Stimulated activated naive CD4-positive, alpha-beta T cell (primary cell): Measurements from ENCODE around the gene LRRC10B.
"Not testable (repeated sequence)": the region's sequence is repeated elsewhere in the genome, so short reads cannot be mapped to it uniquely, and the experiment has no call there.

ENCODE experiments used
- DNase-seq, 6 experiments: peaks; one replicate each; lab custom pipeline; 2025; lab: John Stamatoyannopoulos, UW

Gene LRRC10B

DNA sequence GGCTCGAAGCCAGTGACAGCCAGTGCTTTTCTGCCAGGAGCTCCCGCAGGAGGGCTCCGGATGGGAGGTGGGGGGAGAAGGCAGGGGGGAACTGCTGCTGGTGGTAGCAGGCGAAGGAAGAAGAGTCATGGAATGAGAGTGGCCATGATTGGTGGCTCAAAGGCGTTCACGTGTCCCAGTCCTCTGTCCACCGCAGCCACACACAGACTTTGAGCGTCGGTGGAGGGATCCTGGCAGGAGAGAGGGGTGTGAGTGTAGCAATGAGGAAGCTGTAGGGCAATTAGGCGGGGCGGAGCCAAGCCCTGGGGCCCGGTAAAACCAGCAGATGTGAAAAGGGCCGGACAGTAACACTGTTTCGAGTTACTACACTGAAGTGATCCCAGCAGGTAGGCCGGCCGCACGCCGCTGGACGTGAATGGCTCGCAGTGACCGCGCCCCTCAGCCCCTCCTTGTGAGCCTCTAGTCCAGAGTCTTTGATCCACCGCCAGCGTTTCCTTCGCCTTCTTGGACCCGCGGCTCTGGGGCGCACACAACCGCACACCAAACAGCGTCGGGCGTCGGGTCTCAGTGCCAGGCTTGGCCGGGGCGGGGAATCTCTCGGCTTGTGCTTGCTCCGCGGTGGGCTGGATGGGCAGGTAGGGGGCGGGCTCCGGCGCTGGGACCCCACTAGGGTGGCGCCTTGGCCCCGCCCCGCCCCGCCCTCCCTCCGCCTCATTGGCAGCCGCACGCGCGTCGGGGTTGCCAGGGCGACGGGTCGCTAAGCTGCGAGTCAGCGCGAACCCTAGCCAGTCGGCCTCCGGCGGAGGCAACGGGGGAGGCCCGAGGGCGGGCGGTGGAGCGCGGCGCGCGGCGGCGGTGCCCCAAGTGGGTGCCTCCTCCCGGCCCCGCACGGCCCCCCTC is at the start of gene LRRC10B:
LRRC10B (plus strand) TSS at position 788 of the 900 bp plus-strand sequence. CDS start 250 bp downstream, outside the sequence.
- no peak for DNase-seq

DNA sequence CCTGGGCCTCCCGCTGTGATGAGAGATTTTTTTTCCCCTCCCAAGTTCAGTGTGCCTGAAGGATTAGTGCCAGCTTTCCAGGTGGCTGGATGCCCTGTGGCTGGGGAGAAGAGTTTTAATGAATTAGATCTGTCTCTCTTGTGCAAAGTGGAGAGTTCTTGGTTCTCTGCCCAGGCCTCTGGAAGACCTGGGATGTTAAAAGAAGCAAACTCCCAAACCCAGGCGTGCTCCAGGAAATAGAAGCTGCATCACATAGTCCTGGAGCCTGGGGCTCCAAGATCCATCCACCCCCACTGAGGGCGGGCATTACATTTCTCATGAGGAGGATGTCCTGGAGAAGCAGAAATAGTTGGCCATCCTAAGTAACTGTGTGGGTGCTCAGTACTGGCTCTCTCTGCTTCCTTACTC is 48.1 kb upstream of the LRRC10B start:
- no peak for DNase-seq

DNA sequence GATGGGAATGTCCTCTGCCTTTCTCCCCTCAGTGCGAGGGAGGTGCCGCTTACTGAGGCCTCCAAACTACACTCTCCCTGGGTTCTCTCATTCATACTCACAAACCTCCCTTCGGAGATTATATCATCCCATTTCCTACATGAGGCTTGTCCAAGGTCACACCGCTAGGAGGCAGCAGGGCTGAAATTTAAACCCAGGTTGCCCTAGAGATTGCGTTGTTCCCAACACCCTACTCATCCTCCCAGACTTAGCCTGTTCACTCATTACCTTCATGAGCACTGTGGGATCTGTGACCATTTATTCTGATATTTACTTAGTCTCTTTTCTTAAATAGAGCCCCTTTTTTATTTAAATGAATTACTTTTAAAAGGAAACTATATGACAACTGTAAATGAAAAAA is 47.6 kb upstream of the LRRC10B start:
- DNase-seq, result no peak

DNA sequence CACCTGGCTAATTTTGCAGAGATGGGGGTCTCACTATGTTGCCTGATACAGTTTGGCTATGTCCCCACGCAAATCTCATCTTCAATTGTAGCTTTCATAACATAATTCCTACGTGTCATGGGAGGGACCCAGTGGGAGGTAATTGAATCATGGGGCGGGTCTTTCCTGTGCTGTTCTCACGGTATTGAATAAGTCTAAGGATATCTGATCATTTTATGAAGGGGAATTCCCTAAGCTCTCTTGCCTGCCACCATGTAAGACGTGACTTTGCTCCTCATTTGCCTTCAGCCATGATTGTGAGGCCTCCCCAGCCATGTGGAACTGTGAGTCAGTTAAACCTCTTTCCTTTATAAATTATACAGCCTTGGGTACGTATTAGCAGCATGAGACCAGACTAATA is 40.9 kb upstream of the LRRC10B start:
- not testable (repeated sequence) for DNase-seq

DNA sequence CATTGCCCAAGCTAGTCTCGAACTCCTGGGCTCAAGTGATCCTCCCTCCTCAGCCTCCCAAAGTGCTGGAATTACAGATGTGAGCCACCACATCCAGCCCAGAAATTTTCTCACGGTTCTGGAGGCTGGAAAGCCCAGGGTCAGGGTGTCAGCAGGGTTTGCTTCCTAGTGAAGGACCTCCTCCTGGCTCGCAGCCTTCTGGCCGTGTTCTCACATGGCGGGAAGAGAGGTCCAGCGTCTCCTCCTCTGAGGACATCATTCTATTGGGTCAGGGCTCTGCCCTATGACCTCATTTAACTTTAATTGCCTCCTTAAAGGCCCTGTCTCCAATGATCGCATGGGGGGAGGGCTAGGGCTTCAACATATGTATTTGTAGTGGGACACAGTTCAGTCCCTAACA is 40.5 kb upstream of the LRRC10B start:
- no peak for DNase-seq

DNA sequence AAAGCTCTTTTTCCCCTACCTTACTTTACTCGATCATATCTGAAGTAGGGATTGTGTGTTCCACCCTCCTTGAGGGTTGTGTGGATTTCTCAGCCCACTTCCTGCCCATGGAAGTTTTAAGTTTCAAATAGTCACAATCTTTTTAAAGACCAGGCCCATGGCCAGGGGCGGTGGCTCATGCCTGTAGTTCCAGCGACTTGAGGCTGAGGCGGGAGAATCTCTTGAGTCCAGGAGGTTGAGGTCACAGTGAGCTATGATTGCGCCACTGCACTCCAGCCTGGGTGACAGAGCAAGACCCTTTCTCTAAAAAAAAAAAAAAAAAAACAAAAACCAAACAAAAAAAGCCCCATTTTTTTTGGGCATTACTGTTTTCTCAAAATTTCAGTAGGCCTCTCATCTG is 36.3 kb upstream of the LRRC10B start:
- DNase-seq, result no peak

DNA sequence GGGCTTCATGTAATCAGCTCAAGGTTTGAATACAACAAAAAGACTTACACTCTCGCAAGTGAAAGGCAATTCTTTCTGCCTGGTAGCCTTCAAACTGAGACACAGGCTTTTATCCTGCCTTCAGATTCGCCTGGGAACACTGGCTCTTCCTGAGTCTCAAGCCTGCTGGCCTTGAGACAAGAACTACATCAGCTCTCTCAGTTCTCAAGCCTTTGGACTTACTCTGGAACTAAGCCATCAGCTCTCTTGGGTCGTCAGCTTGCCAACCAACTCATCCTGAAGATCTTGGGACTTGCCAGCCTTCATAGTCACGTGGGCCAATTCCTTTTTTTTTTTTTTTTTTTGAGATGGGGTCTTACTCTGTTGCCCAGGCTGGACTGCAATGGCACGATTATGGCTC is 35.7 kb upstream of the LRRC10B start:
- DNase-seq, result no peak

DNA sequence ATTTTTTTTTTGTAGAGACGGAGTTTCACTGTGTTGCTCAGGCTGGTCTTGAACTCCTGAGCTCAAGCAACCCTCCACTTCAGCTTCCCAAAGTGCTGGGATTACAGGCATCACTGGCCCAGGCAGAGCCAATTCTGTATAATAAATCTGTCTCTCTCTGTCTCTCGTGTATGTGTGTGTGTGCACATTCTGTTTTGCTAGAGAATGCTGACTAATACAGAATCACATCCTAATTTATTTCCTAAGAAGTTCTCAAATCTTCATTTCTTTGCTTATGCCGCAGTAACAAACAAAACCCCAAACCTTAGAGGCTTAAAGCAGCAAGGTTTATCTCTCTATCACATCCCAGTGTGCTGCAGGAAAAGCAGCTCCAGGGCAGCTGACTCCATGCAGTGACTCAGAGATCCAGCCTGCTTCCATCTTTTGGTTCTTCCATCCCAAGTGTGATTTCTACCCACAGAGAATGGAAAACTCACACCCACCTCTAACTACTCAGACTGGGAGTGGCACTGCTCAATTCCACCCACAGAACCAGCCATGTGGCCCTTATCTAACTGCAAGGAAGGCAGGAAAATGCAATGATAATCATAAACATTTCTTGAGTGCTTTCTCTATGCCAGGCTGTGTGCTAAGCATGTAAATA is 35.1 kb upstream of the LRRC10B start:
- DNase-seq, result no peak

DNA sequence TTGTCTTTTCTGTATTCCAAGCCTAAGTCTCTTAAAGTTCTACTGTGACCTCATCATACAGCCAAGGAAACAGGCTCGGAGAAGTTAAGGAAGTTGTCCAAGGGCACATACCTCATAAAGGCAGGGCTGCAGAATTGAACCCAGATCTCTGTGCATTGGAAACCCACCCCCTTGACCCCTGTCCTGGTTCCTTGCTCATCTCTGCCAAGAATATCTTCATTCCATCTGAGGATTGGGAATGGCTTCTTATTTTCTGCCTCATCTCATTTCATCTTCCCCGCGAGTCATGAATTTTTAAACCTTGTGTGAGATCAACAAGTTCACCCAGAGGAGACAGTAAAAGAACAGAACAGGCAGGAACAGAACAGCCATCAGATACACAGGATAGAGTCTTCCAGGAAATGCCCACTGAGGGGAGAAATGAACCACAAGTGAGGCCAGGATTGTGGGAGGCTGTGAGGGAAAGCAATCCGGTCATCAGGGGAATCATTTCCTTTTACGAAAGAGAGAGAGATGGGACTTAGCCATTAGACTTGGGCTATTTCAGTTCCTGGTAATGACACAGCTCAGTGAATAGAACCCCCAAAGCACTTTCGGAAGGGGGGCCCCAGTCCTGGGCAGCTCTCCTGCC is 34.4 kb upstream of the LRRC10B start:
- no peak for DNase-seq

DNA sequence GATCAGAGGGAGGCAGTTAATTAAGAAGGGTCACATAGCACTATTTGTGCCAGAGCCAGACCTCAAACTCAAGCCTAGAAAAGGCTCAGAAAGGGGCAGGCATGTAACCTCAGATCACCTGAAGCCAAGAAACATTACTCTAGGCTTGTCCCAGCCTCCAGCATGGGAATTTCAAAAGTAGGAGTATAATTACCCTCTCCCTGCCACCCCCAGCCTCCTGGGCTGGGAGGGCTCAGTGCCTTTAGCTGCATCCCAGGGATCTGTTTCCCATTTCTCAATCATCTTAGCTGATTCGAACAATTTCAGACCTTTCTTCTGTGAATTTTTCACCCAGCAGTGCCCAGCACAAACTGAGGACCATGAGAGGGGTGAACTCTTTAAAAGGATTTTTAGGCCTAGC is 33.1 kb upstream of the LRRC10B start:
- DNase-seq, result no peak

DNA sequence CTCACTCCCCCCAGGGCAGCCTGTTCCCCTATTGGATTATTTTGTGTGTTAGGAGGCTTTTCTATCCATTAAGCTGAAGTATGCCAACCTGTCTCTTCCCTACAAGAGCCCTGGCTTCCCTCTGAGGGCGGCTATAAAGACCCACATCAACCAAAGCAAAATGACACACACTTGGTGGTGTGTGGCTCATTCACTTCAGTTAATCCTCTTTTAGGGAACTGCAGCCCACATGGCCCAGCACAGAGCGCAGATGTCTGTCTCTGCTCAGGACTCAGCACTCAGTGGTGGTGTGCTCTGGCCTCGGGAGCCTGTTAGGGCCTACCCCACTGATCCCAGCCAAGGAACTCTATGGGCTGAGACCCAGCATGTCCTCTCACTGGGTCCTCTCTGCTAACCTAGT is 32.2 kb upstream of the LRRC10B start:
- DNase-seq, result no peak

DNA sequence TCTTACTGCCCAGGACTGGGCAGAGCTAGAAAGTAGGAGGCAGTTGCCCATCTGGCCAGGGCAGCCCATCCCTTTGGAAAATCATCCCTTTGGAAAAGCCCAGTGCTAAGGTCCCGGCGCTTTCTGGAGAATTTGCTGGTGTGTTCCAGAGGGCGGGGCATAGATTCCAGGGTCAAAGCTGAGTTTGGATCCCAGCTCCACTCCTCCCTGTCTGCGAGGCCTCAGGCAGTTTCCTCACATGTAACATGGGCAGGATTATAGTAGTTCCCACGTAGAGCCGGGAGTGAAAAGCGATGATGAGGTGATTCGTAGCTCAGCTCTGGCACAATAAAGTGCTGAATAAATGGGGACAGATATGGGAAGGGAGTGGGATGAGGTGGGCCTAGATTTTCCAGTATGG is 31.4 kb upstream of the LRRC10B start:
- DNase-seq, result no peak

DNA sequence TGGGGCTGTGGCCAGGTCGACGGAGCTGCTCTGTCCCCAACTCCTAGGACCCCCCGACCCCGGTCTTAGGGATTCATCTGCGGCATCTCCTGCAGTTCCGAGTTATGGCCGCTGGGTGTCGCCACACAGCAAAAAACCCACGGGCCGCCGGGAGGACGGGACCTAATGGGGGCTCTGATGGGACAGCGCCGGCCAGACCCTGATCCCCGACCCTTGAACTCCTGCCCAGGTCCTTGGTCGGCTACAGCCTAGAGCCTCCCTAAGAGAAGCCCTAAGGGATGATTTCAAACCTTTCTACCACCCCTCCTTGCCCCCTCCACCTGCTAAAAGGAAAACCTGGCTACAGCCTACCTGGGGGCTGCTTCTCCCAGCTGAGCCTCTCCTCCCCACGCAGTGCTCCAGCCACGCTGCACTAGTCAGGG is 30.8 kb upstream of the LRRC10B start:
- peak in 5 of 6 experiments; percentile 22 to 56 (median 40) for DNase-seq

DNA sequence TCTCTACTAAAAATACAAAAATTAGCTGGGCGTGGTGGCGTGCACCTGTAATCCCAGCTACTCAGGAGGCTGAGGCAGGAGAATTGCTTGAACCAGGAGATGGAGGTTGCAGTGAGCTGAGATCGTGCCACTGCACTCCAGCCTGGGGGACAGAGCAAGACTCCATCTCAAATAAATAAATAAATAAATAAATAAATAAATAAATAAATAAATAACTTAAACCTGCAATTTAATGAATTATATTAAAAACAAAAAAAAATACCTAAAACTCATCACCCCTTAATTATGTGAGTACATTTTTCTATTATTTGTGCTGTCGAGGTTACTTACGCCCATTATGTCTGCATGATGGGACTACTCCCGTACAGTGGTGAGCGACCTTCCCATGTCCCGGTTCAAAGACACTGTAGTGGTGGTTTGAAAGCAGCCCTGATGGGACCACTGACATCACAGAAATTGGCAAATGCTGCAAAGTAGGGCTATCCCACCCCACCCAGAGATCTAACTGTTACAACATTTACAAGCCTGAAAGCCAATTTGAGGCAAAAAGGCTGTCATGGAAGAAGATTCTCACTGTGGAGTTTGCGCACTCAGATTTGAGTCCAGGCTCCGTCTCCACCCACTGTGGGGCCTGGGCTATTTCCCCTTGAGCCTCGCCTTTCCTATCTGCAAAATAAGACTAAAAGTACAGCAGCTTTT is 29.0 kb upstream of the LRRC10B start:
- not testable (repeated sequence) for DNase-seq

DNA sequence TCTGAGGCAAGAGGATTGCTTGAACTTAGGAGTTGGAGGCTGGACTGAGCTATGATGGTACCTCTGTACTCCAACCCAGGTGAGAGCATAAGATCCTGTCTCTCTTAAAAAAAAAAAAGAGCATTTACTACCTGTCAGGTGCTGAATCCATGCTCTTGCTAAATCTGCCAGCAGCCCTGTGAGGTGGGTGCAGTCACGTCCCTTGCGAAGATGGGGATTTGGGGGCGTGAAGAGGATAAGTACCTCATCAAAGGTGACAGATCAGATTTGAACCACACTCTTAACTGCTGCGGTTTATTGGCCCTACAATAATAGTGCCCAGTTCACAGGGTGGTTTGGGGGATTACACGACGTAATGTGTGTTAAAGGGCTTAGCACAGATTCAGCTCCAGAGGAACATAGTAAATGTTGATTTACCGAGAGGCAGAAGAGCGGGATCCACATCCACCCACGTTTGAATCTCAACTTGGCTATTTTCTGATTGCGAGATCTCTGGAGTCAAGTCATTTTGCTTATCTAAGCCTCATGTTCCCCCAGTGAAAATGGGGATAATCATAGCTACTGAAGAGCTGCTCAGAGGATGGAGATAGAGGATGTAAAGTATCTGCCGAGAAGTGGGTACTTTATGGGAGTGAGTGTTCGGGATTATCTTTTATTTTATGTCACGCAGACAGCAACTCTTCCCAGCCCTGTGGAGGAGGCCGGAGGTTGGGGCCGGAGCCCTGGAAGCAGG is 28.1 kb upstream of the LRRC10B start:
- no peak for DNase-seq

DNA sequence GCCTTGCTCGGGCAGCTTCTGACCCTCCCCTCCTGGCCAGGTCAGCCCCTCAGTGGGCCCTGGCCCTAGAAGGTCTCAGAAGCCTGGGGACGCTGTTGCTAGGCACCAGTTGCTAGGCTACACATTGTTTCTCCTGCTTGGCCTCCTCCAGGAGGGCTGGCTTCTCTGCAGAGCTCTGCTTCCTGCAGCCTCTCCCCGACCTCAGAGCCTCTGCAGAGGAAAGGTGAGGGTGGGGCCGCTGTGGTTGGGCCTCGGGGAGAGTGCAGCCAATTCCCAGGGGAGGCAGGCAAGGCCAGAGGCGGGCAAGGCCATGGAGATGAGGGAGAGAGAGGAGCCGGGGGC is 27.6 kb upstream of the LRRC10B start:
- no peak for DNase-seq

DNA sequence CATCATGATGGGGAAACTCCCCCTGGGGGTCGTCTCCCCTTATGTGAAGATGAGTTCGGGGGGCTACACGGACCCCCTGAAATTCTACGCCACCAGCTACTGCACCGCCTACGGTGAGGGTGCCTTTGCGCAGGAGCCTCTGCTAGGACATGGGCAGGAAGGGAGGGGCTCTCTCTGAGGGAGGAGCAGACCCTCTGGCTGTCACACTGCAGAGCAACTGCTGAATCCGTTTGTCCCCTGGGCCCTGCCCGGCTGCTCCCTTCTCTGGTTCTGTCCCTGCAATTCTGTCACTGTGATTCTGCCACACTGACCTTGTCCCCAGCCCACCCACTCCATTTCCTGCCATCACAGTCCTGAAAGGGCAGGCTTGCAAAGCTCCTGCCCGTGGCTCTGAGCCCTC is 26.7 kb upstream of the LRRC10B start:
- DNase-seq, result no peak

DNA sequence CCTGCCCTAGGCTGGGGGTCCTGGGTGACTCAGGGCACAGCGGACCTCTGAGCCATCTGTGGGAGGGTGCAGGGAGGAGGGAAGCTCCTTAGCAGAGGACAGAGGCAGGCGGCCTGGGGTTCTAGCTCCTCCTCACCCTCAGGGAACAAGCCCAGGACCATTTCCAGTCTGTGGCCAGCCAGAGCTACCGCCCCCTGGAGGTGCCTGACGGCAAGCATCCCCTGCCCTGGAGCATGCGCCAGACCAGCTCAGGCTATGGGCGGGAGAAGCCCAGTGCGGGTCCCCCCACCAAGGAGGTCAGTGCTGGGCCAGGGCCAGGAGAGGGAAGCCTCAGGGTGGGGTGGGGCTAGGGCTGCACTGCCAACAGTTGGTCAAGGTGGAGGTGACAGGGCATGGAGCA is 26.0 kb upstream of the LRRC10B start:
- peak in 1 of 6 experiments; percentile 4 for DNase-seq

DNA sequence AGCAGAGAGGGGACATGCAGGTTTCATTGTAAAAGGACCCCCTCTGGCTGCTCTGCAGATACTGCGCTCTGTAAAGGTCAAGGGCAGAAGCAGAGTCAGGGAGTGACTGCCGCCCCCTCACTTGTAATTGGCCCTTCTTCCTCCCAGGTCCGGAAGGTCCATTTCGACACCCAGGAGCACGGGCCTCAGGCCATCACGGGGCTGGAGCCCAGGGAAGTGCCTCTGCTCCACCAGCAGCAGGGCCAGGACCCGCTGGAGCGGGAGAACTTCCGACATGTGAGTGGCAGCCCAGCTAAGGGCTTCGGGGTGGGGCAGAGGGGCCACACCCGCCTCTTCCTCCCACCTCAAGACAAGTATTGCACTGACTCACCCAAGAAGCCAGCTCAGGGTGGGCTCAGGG is 24.0 kb upstream of the LRRC10B start:
- no peak for DNase-seq

DNA sequence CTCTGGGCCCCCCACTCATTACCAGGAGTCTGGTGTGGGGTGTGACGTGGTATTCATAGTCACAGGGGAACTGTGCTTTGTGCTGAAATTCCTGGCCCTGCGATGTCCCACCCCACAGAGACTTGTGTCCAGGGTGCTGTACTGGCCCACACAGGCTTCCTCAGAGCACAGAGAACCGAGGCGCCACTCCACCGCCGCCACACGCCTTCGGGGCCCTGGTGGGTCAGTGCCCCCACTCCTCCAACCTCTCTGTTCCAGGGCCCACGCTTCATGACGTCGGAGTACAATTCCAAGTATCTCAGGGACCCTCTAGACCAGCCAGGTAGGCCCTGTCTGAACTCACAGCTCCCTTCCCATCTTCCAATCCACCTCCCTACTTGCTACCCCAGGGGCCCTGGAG is 23.5 kb upstream of the LRRC10B start:
- no peak for DNase-seq

DNA sequence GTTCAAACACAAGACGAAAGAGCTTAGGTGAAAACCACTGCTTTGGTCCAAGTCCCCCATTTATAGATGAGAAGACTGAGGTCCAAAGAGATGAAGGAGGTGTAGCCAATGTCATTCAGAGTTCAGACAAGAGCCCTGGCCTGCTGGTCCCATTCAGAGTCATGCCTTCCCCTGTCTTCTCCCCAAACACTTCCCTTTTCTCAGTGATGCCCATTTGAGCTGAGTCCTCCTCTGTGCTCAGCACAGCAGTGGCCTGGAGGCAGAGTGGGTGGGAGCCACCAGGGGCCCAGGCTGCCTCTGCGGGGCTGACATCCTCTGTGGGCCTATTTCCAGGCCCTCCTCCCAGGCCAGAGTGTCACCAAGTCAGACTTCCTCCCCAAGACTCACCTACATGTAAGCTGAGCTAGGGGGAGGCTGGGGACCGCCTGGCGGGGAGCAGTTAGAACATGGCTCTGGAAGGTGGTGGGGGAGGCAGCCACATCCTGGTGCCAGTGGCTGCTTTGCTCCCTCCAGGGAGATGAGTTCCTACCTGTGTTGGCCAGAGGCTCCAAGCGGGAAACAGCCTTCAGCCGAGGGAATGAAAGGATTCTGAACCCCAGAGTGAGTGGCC is 22.4 kb upstream of the LRRC10B start:
- DNase-seq, result no peak
